GM18861 (cell line): ENCODE results near the gene PGS1.

ENCODE experiments used
- ATAC-seq: cut with Tn5 transposase; IDR thresholded peaks from one replicate; pipeline ENCODE4 v1.9.1; 2021; ENCODE audit not compliant: unreplicated experiment

The PGS1 gene

DNA sequence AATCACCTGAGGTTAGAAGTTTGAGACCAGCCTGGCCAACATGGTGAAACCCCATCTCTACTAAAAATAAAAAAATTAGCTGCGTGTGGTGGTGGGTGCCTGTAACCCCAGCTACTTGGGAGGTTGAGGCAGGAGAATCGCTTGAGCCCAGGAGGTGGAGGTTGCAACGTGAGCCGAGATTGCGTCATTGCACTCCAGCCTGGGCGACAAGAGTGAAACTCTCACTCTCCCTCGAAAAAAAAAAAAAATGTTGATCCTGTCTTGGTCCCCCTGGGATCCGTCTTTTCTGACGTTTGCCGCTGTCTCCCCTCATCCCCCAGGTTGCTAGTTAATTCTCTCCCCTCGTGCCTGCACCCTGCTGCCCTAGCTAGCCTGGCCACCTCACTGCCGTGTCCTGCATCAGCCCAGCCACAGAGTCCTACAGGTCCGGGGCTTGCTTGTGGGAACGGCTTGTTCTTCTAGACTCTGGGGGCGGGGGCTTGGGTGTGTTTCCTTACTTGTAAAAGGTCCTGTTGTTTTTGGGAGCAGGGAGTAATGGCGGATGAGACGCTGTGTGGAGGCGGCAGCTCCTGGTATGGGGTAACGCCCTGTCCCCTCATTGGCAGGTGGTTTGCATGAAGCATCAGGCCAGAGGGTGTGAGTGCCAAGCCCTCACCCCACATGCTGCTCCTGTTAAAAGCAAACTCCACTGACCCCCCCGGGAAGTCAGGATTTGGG, 44.6 kb downstream of the PGS1 start:
- no peak for ATAC-seq

GRCh38 chr17:78423961-78424675, 45.7 kb downstream of the PGS1 start:
- ATAC-seq, result no peak

DNA sequence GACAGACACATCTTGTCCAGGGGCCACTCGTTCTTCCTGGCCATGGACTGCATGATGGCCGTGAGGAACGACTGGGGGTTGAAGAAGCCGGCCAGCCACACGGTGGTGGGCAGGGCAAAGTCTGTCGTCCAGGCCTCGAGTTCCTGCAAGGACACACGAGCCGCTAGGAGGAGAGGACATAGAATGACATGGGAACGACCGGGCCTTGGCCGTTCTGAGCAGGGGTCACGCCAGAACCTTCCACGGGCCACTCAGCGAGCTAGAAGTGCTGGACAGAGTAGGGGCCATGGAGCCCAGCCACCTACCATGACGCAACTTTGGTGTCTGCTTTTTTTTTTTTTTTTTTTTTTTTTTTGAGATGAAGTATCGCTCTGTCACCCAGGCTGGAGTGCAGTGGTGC, 47.0 kb downstream of the PGS1 start:
- ATAC-seq, result no peak

DNA sequence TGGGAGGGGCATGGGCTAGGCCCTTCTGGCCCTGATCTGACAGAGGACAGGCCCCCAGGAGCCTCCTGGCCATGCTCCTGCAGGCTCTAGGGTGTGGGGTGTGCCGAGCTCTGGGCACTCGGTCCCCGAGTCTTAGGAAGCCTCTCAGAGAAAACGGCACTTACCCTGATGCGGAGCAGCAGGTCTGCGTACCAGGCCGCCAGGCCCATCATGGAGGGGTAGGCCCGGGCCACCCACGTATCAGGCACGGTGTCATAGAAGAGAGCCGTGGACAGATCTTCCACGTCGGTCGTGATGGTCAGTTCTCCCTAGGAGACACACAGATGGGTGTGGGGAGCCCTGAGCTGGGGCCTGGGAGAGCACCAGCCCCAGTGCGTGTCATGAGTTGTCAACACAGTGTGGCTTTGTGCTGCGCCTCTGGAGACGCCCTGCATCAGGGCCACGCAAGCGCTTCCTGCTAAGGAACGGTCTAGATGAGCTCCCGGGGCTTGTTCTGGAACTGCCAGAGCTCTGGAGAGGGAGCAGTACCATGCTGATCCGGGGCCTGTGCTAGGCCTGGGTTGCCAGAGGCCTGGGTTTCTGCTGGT, 47.9 kb downstream of the PGS1 start:
- no peak for ATAC-seq

DNA sequence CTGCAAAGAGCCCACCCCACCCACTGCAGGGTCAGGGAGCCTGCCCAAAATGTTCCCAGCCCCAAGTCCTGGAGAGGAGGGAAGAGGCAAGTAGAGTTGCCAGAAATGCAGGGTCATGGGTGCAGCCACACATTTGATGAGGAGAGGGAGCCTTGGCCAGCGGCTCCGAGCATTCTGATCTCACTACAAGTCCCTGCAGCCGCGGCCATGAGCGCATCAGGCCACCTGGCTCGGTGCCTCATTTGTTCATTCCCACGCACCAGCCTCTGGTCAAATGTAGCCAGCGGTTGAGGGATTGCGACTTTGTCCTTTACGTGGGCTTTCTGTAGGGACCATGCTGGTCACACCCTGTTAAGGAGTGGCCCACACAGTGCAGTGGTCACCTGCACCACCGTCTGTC, 48.7 kb downstream of the PGS1 start:
- no peak for ATAC-seq

DNA sequence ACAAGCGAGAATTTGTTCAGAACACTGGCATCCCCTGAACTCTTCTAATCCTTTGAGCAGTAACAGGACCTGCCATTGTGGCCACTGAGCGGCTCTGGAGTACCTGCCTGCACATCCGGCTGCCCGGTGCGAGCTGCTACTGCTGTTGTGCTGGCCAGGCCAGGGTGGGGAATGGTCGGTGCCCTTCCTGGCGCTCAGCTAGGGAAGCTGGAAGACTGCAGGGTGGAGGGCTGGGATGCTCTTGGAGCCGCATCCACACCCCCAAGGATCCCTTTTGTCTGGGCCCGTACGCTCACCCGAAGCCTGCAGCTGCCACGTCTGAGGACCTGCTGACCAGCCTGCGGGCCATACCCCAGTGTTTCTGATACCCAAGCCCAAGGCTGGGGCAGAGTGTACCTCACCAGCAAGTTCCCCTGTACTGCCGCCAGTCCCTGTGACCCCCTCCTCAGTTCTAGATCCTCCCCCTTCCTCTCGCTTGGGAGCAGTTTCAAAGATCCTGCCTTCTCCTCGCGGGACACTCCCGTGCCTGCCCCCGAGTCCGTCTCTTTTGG, 49.7 kb downstream of the PGS1 start:
- no peak for ATAC-seq

DNA sequence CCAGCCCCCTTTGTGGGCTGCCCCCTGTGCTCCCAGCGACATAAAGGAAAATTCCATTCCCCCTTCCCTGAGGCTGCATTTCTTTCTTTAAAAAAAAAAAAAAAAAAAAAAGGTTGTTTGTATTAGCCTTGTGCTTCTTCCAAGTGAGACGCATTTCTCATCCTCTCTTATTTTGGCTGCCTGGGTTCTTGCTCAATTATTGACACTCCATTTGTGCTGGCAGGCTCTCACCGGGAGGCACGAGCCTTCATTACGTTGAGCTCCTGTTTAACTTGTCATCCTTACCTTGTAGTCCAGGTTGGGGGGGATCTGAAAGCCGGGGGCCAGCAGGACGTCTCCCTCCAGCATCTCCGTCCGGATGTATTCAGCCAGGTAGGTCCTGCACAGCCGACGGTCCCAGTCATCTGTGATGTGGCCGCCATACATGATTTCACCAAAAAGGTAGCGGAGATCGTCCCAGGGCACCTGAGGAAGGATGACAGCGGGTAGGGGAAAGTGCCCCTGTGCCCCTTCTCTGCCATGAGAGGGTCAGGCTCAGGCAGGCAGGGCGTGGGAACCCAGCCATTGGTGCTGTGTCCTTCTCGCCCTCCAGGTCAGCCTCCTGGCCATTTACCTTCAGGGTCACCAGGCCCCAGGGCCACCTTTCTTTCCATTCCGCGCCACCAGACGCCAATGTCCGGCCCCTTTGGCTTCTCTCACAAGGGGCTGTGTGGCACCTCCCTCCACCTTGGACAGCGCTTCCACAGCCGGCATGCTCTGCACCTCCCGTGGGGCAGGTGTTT, 50.6 kb downstream of the PGS1 start:
- ATAC-seq, result no peak

DNA sequence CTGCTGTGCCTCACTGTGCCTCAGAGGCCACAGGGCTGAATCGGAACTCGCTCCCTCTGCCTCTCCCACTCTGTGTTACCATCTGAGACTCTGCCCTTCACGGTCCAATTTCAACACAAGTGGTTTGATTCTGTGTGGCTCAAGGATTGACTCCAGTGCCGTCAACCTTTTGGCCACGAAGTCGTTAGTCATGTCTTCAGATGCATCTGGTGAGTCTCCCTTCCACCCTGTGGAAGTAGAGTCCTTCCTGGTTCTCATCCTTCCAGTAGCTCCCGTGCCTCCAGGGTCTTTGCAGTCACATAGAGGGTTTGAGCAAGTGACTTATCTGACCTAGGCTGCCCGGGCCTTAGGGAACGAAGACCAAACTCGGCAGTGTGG, 51.2 kb downstream of the PGS1 start:
- ATAC-seq, result no peak

DNA sequence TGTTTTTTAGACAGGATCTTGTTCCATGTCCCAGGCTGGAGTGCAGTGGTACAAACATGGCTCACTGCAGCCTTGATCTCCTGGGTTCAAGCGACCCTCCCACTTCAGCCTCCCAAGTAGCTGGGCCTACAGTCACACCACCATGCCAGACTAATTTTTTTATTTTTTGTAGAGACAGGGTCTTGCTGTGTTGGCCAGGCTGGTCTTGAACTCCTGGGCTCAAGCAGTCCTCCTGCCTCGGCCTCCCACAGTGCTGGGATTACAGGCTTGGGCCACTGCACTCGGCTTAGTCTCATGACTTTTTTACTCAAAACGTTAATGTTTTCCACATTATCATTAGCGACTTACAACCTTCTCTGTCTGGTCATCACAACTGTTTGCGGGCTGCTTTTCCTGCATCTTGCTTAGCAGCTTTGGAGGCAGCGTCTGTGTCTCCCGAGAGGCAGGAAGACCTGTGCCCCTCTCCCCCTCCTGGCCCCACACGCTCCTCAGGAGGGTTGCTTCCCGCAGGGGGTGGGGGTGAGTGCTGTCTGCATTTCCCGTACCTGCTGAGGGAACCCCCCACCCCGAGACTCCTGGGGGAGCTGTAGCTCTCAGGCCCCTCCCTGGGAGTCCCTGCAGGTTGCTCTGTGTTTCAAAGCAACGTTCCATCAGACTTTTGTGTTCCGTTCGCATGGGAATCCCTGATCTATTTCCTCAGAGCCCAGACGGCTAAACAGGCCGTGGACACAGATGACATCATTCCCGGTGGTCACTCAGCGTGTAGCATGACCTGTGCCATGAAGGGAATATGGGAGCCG, 52.6 kb downstream of the PGS1 start:
- no peak for ATAC-seq

- ATAC-seq, result no peak
Measured at GRCh38 chr17:78431692-78431958, 53.2 kb downstream of the PGS1 start.

DNA sequence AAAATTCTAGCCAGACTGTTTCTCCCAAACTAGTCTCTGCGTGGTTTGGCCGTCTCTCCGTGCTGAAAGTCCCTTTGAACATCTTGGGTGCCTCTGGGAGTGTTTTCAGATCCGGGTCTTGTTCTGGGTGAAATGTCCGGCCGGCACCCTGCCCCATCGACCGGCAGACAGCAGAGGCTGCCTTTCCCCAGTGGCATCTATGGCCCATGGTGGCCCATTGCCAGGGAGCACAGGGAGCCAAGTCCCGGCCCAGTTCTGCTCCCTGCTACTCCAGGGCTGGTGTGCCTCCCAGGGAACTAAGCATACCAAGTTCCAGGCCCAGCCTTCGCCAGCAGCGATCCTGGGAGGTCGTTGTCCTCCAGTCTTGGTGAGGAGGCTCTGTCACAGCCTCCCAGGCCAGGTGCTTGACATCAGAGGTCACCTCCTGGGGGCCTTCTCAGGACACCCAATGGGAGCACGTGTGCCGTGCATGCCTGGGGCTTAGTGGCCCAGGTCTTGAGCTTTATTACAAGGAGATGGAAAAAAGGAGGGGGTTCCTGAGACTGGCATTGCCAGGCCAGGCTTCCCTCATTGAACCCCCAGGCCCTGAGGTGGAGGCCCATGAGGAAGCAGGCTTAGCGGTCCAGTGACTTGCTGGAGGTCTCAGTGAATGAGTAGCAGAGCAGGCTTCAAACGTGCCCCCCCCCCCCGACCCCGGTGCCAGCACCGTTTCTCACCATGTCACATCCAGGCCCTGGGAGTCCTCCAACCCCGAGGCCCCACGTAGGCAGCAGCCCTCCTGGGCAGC, 54.0 kb downstream of the PGS1 start:
- ATAC-seq, result no peak

- ATAC-seq, result no peak
Measured at GRCh38 chr17:78433013-78433727, 54.7 kb downstream of the PGS1 start.

DNA sequence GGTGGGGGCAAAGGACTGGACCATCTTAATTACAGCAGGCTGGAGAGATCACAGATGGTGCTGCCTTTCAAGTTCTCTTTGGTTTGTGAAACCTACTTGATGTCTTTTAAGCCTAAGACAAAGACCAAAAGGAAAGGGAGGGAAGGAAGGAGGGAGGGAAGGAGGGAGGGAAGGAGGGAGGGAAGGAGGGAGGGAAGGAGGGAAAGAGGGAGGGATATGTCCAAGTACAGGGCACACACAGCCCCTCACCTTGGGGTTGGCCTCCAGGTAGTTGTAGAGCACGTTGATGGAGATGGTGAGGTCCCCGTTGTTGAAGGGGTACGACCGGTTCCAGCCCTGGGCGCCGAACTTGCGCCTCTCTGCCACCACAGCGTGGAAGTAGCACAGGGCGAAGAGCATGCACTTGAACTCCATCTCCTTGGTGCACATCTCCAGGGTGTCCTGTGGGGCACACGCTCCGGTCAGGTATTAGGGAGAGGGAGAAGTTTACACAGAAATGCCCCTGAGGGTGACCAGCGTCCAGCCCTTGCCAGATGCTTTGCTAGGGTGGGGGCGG, 55.4 kb downstream of the PGS1 start:
- no peak for ATAC-seq

- ATAC-seq, result no peak
Measured at GRCh38 chr17:78434455-78435329, 56.2 kb downstream of the PGS1 start.

- no peak for ATAC-seq
Measured at GRCh38 chr17:78435330-78436005, 57.0 kb downstream of the PGS1 start.

DNA sequence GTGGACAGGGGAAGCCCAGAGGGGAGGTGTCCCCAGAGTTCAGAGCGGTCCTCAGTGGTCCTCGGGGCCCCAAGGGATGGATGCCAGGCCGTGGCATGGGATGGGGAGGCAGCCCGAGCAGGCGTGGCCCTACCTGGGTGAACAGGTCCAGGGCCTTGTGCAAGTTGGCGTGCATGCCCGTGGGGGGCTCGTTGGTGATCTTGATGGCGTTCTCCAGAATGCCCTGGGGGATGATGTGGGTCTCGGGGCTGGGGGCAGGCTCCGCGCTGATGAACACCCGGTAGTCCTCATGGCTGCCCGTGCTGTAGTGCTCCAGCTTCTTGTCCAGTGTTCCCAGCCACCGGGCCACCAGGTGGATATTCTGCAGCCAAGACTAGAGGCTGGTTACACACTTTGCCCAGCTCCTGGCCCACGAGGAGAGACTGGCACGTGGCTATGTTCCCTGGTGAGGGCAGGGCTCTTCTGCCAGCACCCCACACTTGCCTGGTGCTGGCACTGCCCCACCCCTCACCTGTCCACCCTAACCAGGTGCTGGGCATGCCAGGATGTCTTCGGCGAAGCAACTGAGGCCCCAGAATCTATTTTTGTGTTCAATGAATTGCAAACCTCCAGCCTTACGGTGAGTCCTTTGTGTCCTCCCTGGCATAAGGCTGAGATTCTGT, 59.2 kb downstream of the PGS1 start:
- no peak for ATAC-seq

- no peak for ATAC-seq
Measured at GRCh38 chr17:78438271-78438691, 59.8 kb downstream of the PGS1 start.
